WI38 (cell line): ENCODE data around the gene HLA-DOB.
A peak's percentile ranks its signal among the peaks of the same experiment; 100 is the strongest.

Experiments
- H3K4me3 ChIP-seq: 2 replicates; pipeline ENCODE4 v1.5.1; 2011; ENCODE audit warnings: low read depth, mild to moderate bottlenecking, control low read depth, low read length
- TF ChIP-seq, protein P1 (sequence below): IDR thresholded peaks from 2 replicates; pipeline ENCODE4 v1.5.1; 2012; ENCODE audit warnings: low read depth, mild to moderate bottlenecking, control low read depth, low read length

The HLA-DOB gene

DNA sequence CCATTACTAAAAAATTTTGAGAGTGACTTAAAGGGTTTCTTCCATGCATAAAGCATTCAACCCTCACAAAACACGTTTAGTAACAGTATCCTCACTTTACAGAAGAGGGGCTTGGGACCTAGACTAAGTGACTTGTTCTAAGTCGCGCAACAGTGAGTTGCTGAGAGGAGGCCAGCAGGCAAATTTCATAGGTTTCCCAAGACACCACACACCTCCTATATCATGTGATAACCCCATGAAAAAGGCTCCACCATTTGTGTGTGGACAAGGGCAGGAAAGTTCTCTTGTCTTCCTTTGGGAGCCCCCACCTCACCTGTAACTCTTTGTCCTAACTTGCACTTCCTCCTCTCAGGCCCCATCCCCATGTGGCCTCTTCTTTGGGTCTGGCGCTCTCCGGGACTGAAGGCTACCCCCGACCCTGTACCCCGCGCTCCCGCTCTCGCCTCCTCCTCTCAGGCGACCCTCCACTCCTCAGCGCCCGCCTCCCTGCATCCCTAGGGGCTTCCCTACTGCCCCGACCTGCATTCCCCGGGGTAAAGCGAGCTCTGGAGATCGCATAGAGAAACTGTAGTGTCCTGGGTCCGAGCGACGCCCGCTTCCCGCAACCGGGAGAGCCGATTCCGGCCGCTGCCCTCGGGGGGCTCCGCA is 26.7 kb upstream of the HLA-DOB start:
- H3K4me3 ChIP-seq = peak overlapping the region; percentile 92
- TF ChIP-seq, protein P1, sequence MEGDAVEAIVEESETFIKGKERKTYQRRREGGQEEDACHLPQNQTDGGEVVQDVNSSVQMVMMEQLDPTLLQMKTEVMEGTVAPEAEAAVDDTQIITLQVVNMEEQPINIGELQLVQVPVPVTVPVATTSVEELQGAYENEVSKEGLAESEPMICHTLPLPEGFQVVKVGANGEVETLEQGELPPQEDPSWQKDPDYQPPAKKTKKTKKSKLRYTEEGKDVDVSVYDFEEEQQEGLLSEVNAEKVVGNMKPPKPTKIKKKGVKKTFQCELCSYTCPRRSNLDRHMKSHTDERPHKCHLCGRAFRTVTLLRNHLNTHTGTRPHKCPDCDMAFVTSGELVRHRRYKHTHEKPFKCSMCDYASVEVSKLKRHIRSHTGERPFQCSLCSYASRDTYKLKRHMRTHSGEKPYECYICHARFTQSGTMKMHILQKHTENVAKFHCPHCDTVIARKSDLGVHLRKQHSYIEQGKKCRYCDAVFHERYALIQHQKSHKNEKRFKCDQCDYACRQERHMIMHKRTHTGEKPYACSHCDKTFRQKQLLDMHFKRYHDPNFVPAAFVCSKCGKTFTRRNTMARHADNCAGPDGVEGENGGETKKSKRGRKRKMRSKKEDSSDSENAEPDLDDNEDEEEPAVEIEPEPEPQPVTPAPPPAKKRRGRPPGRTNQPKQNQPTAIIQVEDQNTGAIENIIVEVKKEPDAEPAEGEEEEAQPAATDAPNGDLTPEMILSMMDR = no peak

DNA sequence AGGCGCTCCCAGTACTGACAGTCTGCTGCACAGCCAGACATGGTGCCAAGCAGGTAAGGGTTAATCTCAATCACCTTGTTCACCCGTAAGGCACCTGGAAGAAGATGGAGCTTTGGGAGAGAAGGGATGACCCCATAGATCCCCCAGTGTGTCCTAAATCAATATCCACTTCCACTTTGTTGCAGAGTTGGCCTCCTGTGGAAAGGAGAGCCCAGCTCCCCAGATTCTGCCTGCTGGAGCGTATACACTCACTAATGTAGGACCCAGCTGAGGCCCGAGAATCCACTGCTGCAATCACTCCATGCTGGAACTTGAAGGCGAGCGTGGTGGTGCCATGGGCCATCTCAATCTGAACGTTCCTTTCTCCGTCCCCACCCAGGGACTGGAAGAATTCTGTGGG is 25.9 kb upstream of the HLA-DOB start:
- TF ChIP-seq, protein P1 = no peak
- no peak overlapping the region for H3K4me3 ChIP-seq

DNA sequence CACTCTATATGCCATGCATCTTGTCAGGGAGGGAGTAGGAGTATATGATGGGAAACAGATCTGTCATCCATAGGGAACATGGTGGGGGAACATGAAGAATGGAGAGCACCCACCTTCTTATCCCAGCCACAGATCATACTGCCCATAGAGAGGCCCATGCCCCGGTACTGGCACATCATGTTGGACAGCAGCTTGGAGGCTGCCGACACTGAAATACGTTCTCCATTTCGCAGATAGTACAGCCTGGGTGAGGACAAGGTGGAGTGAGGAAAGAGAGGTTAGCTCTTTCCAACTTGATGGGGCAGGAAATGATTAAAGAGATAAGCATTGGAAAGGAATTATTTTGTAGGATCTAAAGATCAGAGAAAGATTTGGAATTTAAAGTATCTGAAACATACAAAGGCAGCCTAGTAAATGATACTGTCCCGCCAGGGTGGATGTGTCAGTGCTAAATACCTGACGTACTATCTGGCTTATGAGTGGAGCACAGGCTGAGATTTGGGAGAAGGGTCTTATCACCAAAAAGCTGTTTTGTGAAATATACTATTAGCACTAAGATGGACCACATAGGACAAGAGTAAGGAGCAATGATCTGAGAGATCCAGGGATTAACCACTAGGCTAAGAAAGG is 25.3 kb upstream of the HLA-DOB start:
- no peak overlapping the region for H3K4me3 ChIP-seq
- TF ChIP-seq, protein P1 = no peak

DNA sequence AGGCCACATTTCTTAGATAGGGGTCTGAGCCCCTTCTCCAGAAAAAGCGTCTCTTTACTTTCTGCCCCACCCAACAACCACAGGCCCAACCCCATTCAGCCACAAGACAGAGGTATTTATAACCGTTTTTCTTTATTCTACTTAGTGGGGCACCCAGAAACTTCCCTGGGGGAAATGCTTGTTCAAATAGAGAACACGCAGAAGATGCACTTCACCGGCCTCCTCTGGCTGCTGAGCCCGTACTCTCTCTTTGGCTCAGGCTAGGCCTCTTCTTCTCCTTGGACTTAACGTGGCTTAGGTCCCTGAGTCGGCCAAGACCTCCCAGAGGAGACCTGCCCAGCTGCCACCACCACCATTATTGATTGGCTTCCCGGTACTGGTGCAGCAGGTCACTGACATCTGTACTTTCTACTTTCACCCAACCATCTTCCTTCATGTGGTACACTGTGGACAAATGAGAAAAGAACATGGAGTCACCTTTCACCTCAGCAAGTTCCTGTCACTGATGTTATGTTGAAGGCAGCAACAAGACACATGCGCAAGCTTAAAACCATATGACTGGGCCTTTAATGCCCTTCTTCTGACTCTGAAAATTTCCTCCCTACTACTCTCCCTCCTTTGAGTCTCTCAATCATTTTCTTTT is 23.9 kb upstream of the HLA-DOB start:
- no peak overlapping the region for H3K4me3 ChIP-seq
- TF ChIP-seq, protein P1 = no peak

DNA sequence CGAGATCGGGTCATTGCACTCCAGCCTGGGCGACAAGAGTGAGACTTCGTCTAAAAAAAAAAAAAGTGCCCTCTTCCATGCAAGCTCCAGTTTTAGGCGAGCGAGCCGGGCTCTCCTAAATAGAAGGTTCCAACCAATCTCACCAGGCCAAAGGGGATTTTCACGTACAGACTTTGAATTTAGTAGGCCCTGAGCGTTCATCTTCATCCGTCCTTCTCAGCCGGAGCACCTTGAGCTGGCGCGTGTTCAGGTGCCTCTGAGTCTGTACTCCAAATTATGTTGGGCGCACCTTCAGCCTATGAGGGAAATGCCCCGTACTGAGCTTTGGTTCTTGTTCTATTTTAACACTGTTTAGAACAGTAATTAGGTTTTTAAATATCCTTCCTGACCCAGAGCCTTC is 22.6 kb upstream of the HLA-DOB start:
- TF ChIP-seq, protein P1 = no peak

DNA sequence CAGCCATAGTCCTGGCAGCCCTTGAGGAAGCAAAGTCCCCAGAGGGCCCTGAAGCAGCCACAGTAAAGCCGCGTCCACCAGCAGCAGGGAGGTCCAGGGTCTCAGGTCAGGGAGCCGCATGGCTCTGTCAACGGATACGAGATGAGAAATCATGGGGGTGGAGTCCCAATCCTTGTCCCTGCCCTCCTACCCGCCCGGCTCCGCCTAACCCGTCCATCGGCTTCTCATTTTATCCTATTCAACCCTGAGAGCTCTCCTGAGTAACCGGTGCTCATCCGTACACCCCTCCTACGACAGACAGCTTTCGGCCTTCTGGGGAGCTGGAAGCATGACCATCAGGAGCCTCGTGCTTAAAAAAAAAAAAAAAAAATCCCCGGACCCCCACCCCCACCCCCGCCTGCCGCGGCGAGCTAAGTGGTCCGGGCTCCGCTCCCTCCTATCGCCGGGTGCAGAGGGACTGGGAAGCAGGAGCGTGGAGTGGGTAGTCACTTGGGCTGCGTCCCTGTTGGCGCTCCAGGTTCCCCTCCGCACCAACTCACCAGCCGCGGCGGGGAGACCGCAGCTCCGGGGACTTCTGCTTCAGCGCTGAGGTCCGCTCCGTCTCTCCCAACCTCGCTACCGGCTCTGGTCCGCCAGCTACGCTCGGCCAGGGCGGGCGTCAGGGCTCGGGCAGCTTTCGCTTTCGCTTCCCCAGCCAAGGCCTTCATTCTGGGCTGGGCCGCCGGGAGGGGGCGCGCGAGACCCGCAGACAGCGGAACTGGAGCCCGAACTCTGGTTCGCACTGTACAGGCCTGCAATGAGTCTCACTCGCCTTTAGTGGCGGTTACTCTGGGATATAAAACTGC is 21.5 kb upstream of the HLA-DOB start, which contains the start of gene TAP2:
TAP2 (minus strand) TSS at position 626 of the 845 bp plus-strand sequence; CDS start at position 120, 506 bp downstream.
- H3K4me3 ChIP-seq = peak within 1 kb of the TSS; percentile 73
- TF ChIP-seq, protein P1 = peak; percentile 86

More for the DNA sequence above, 22.6 kb upstream of the HLA-DOB start:
- no peak overlapping the region for H3K4me3 ChIP-seq
